Liver (tissue), 9 donors: ENCODE results near the gene B3GNT2. TPM values are rescaled to one million over a fixed set of nuclear protein-coding genes. Genes with fewer than 3 reads are reported as not detected.

ENCODE experiments used
- DNase-seq: peaks from one replicate; pipeline ENCODE4 v3.0.0-alpha.2; 2017; ENCODE audit warnings: low spot score
- H3K27ac ChIP-seq, 2 donors: one replicate each; pipeline ENCODE4 v1.7.0; 2013; ENCODE audit warnings: inconsistent platforms in 2 of 2, low read length in 2 of 2, control low read depth in 1 of 2, low read depth in 1 of 2, mild to moderate bottlenecking in 1 of 2
- H3K27me3 ChIP-seq, 4 donors: one replicate each; pipeline versions ENCODE4 v1.6.1 to v1.7.0; 2013; ENCODE audit warnings: low read length in 3 of 4, inconsistent platforms in 1 of 4, mild to moderate bottlenecking in 1 of 4, moderate library complexity in 1 of 4; ENCODE audit not compliant: control insufficient read depth in 4 of 4, insufficient read depth in 4 of 4
- H3K36me3 ChIP-seq, 4 donors: one replicate each; pipeline versions ENCODE4 v1.6.1 to v1.7.0; 2013; ENCODE audit warnings: low read length in 3 of 4, mild to moderate bottlenecking in 3 of 4, low read depth in 1 of 4, moderate library complexity in 1 of 4; ENCODE audit not compliant: control insufficient read depth in 4 of 4, insufficient read depth in 3 of 4
- H3K4me1 ChIP-seq, 4 donors: one replicate each; pipeline versions ENCODE4 v1.6.1 to v1.7.0; 2013; ENCODE audit warnings: low read length in 3 of 4, mild to moderate bottlenecking in 3 of 4, moderate library complexity in 1 of 4; ENCODE audit not compliant: control insufficient read depth in 4 of 4, insufficient read depth in 4 of 4
- H3K4me3 ChIP-seq, 3 donors: one replicate each; pipeline versions ENCODE4 v1.6.1 to v1.7.0; 2013; ENCODE audit warnings: low read length in 3 of 3, control low read depth in 1 of 3, low read depth in 1 of 3, mild to moderate bottlenecking in 1 of 3
- H3K9ac ChIP-seq, 2 donors: one replicate each; pipeline ENCODE4 v1.7.0; 2013; ENCODE audit warnings: low read length in 2 of 2, mild to moderate bottlenecking in 2 of 2, moderate library complexity in 2 of 2, control low read depth in 1 of 2, low read depth in 1 of 2
- H3K9me3 ChIP-seq, 4 donors: one replicate each; pipeline versions ENCODE4 v1.6.1 to v1.7.0; 2013; ENCODE audit warnings: low read length in 3 of 4; ENCODE audit not compliant: control insufficient read depth in 4 of 4
- EGR1 ChIP-seq, 2 donors: IDR thresholded peaks; 2 replicates each; pipeline ENCODE4 v1.6.1; 2016 to 2018; ENCODE audit warnings: antibody characterized with exemption in 2 of 2, low read depth in 2 of 2
- FOXA1 ChIP-seq: IDR thresholded peaks from 2 replicates; pipeline ENCODE4 v1.6.1; 2016; ENCODE audit warnings: antibody characterized with exemption
- FOXA2 ChIP-seq: IDR thresholded peaks from 2 replicates; pipeline ENCODE4 v1.6.1; 2016; ENCODE audit warnings: antibody characterized with exemption
- GABPA ChIP-seq, 2 donors: IDR thresholded peaks in 1 of 2; conservative IDR thresholded peaks in 1 of 2; 2 replicates each; pipeline ENCODE4 v1.6.1; 2016; ENCODE audit warnings: antibody characterized with exemption in 2 of 2, mild to moderate bottlenecking in 1 of 2, moderate library complexity in 1 of 2
- HNF4A ChIP-seq, 2 donors: conservative IDR thresholded peaks; 2 replicates each; pipeline ENCODE4 v1.6.1; 2016; ENCODE audit warnings: antibody characterized with exemption in 2 of 2, mild to moderate bottlenecking in 2 of 2
- HNF4G ChIP-seq: IDR thresholded peaks from 2 replicates; pipeline ENCODE4 v1.6.1; 2016; ENCODE audit warnings: antibody characterized with exemption
- JUND ChIP-seq, 2 donors: IDR thresholded peaks; 2 replicates each; pipeline ENCODE4 v1.6.1; 2016; ENCODE audit warnings: antibody characterized with exemption in 2 of 2
- NR2F2 ChIP-seq: IDR thresholded peaks from 2 replicates; pipeline ENCODE4 v1.6.1; 2016; ENCODE audit warnings: antibody characterized with exemption
- RAD21 ChIP-seq, 2 donors: IDR thresholded peaks; 2 replicates each; pipeline ENCODE4 v1.6.1; 2016; ENCODE audit warnings: antibody characterized with exemption in 2 of 2, mild to moderate bottlenecking in 2 of 2
- RXRA ChIP-seq, 2 donors: IDR thresholded peaks; 2 replicates each; pipeline ENCODE4 v1.6.1; 2017 to 2018; ENCODE audit warnings: antibody characterized with exemption in 2 of 2, mild to moderate bottlenecking in 1 of 2
- SP1 ChIP-seq: IDR thresholded peaks from 2 replicates; pipeline ENCODE4 v1.6.1; 2018; ENCODE audit warnings: antibody characterized with exemption, mild to moderate bottlenecking
- TAF1 ChIP-seq: conservative IDR thresholded peaks from 2 replicates; pipeline ENCODE4 v1.6.1; 2016; ENCODE audit warnings: antibody characterized with exemption, mild to moderate bottlenecking
- YY1 ChIP-seq: IDR thresholded peaks from 2 replicates; pipeline ENCODE4 v1.6.1; 2016; ENCODE audit warnings: antibody characterized with exemption, mild to moderate bottlenecking
- WGBS: extraction: QIAGEN DNeasy Blood & Tissue Kit; methylation state at CpG from one replicate; pipeline ENCODE4 v1.1.7; 2013; 5-methylcytosine and 5-hydroxymethylcytosine counted together
- polyA plus RNA-seq, 2 donors: library from polyadenylated mRNA; stranded (reverse) in 1 of 2; unstranded in 1 of 2; fragments of 200-250 nt in 1 of 2; fragments of >200 nt in 1 of 2; fragmentation: Nextera tagmentation in 1 of 2; extraction: Ambion mirVana in 1 of 2; gene quantifications; one replicate each; pipeline versions ENCODE4 v1.2.1 to v1.2.3, GENCODE V29; 2013 to 2015
- total RNA-seq, 2 donors: library from RNA; depleted of rRNA; stranded (reverse); fragments of >200 nt; gene quantifications; one replicate each; pipeline ENCODE4 v1.2.3, GENCODE V29; 2014
- TF ChIP-seq, protein P1 (sequence below): IDR thresholded peaks from 2 replicates; pipeline ENCODE4 v1.6.1; 2016; ENCODE audit warnings: antibody characterized with exemption
- TF ChIP-seq, protein P2 (sequence below): IDR thresholded peaks from 2 replicates; pipeline ENCODE4 v1.6.1; 2016; ENCODE audit warnings: antibody characterized with exemption, mild to moderate bottlenecking
- TF ChIP-seq, protein P3 (sequence below): fragments of 150-350 bp; IDR thresholded peaks from 2 replicates; pipeline ENCODE4 v1.5.1; 2017; ENCODE audit warnings: improper control_type of control experiment, low read depth, low read length; ENCODE audit not compliant: missing input control
- TF ChIP-seq, protein P4 (sequence below): IDR thresholded peaks from 2 replicates; pipeline ENCODE4 v1.6.1; 2016; ENCODE audit warnings: antibody characterized with exemption
- TF ChIP-seq, protein P5 (sequence below): IDR thresholded peaks from 2 replicates; pipeline ENCODE4 v1.6.1; 2016; ENCODE audit warnings: antibody characterized with exemption
- donor health status: healthy.
- donor health status: healthy.
- donor health status: healthy.
- donor health status: healthy.
- donor health status: healthy.

The B3GNT2 gene
- total and polyA plus RNA-seq, 4 donors, result 6.4 to 20.2 (median 14.2) TPM

DNA sequence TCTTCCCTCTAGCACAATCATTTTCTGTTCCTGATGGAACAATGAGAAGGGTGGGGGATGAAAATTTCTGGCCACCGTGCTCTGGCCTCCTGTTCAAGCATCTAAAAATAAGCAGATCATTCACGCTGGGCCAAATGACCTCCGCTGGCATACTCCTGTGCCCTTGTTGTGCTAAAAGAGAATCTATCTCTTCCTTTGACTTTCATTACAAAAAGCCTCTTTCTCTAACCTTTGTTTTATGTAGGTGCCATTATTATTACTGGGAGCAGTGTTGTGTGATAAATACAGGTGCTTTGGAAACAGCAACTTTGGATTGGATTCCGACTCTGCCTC, 44.6 kb upstream of the B3GNT2 start:
- DNase-seq, result no peak

DNA sequence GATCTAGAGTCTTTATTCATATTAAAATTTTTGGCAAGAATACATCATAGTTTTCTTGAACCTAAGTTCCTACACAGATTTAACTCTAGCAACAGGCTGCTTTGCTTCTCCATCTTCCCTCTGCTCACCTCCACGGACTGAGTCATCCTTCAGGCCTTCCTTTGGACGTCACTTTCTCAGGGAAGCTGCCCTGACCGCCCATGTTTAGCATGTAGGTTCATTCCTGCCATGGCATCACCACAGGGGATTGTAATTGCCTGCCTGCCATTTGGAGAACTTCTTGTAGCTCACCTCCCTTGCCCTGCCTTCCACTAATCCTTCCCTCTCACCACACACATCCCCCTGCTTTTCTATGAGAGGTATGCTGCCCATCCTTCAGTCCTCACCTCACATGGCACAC, 43.9 kb upstream of the B3GNT2 start:
- Histone ChIP-seq H3K27me3 (no peaks in the 10 kb centered on the region), H3K4me1 (no peaks in the 10 kb centered on the region), H3K4me3 (no peak overlapping the region), H3K9ac (no peak overlapping the region), H3K36me3 (peaks cover 0 to 2% (median 0%) of the 10 kb centered on the region in 4 donors), H3K9me3 (peaks cover 0 to 6% (median 0%) of the 10 kb centered on the region in 4 donors), H3K27ac (no peak overlapping the region)
- DNase-seq, result no peak
- WGBS, result 94% methylated on average over 3 of the region's 3 CpGs
- TF ChIP-seq GABPA (IDR thresholded peaks at IDR 0.05 in 1 of 2, conservative IDR thresholded peaks at IDR 0.05 in 1 of 2) (no peak), HNF4G (no peak), JUND (IDR thresholded peaks at IDR 0.05) (no peak), HNF4A (conservative IDR thresholded peaks at IDR 0.05) (no peak), YY1 (no peak), FOXA1 (no peak), RAD21 (IDR thresholded peaks at IDR 0.05) (no peak)
- TF ChIP-seq, protein P1, sequence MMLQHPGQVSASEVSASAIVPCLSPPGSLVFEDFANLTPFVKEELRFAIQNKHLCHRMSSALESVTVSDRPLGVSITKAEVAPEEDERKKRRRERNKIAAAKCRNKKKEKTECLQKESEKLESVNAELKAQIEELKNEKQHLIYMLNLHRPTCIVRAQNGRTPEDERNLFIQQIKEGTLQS, result no peak
- TF ChIP-seq, protein P2, sequence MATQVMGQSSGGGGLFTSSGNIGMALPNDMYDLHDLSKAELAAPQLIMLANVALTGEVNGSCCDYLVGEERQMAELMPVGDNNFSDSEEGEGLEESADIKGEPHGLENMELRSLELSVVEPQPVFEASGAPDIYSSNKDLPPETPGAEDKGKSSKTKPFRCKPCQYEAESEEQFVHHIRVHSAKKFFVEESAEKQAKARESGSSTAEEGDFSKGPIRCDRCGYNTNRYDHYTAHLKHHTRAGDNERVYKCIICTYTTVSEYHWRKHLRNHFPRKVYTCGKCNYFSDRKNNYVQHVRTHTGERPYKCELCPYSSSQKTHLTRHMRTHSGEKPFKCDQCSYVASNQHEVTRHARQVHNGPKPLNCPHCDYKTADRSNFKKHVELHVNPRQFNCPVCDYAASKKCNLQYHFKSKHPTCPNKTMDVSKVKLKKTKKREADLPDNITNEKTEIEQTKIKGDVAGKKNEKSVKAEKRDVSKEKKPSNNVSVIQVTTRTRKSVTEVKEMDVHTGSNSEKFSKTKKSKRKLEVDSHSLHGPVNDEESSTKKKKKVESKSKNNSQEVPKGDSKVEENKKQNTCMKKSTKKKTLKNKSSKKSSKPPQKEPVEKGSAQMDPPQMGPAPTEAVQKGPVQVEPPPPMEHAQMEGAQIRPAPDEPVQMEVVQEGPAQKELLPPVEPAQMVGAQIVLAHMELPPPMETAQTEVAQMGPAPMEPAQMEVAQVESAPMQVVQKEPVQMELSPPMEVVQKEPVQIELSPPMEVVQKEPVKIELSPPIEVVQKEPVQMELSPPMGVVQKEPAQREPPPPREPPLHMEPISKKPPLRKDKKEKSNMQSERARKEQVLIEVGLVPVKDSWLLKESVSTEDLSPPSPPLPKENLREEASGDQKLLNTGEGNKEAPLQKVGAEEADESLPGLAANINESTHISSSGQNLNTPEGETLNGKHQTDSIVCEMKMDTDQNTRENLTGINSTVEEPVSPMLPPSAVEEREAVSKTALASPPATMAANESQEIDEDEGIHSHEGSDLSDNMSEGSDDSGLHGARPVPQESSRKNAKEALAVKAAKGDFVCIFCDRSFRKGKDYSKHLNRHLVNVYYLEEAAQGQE, result no peak

More for the DNA sequence above, 44.6 kb upstream of the B3GNT2 start:
- 92% methylated on average over 4 of the region's 4 CpGs for WGBS
- Histone ChIP-seq H3K27ac (no peak overlapping the region), H3K27me3 (no peaks in the 10 kb centered on the region), H3K9me3 (peaks cover 0 to 6% (median 0%) of the 10 kb centered on the region in 4 donors), H3K9ac (no peak overlapping the region), H3K4me3 (no peak overlapping the region), H3K4me1 (no peaks in the 10 kb centered on the region), H3K36me3 (peaks cover 0 to 2% (median 0%) of the 10 kb centered on the region in 4 donors)
- TF ChIP-seq NR2F2 (no peak), HNF4A (conservative IDR thresholded peaks at IDR 0.05) (no peak), SP1 (no peak), RXRA (IDR thresholded peaks at IDR 0.05) (no peak), RAD21 (IDR thresholded peaks at IDR 0.05) (no peak), JUND (IDR thresholded peaks at IDR 0.05) (no peak), FOXA2 (no peak), HNF4G (no peak), EGR1 (IDR thresholded peaks at IDR 0.05; ENCODE audit: low read depth in 2 of 2) (no peak), FOXA1 (no peak), TAF1 (no peak), GABPA (IDR thresholded peaks at IDR 0.05 in 1 of 2, conservative IDR thresholded peaks at IDR 0.05 in 1 of 2) (no peak), YY1 (no peak)
- TF ChIP-seq, protein P3, sequence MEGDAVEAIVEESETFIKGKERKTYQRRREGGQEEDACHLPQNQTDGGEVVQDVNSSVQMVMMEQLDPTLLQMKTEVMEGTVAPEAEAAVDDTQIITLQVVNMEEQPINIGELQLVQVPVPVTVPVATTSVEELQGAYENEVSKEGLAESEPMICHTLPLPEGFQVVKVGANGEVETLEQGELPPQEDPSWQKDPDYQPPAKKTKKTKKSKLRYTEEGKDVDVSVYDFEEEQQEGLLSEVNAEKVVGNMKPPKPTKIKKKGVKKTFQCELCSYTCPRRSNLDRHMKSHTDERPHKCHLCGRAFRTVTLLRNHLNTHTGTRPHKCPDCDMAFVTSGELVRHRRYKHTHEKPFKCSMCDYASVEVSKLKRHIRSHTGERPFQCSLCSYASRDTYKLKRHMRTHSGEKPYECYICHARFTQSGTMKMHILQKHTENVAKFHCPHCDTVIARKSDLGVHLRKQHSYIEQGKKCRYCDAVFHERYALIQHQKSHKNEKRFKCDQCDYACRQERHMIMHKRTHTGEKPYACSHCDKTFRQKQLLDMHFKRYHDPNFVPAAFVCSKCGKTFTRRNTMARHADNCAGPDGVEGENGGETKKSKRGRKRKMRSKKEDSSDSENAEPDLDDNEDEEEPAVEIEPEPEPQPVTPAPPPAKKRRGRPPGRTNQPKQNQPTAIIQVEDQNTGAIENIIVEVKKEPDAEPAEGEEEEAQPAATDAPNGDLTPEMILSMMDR, result no peak
- TF ChIP-seq, protein P1, result no peak
- TF ChIP-seq, protein P2, result no peak
- TF ChIP-seq, protein P4, sequence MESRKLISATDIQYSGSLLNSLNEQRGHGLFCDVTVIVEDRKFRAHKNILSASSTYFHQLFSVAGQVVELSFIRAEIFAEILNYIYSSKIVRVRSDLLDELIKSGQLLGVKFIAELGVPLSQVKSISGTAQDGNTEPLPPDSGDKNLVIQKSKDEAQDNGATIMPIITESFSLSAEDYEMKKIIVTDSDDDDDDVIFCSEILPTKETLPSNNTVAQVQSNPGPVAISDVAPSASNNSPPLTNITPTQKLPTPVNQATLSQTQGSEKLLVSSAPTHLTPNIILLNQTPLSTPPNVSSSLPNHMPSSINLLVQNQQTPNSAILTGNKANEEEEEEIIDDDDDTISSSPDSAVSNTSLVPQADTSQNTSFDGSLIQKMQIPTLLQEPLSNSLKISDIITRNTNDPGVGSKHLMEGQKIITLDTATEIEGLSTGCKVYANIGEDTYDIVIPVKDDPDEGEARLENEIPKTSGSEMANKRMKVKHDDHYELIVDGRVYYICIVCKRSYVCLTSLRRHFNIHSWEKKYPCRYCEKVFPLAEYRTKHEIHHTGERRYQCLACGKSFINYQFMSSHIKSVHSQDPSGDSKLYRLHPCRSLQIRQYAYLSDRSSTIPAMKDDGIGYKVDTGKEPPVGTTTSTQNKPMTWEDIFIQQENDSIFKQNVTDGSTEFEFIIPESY, result no peak
- TF ChIP-seq, protein P5, sequence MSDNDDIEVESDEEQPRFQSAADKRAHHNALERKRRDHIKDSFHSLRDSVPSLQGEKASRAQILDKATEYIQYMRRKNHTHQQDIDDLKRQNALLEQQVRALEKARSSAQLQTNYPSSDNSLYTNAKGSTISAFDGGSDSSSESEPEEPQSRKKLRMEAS, result no peak
